GM12801 (cell line): ENCODE data around the gene SYT15.

ENCODE experiments used
- CTCF ChIP-seq: IDR thresholded peaks from one replicate; pipeline ENCODE4 v1.5.1; 2011; ENCODE audit warnings: control low read depth; ENCODE audit not compliant: insufficient read length; ENCODE audit errors: extremely low read depth

SYT15 gene

GRCh38 chr10:46538717-46539426 is 40.1 kb upstream of the SYT15 start:
- no peak for TF ChIP-seq CTCF

- no peak for TF ChIP-seq CTCF
These were observed 39.1 kb upstream of the SYT15 start for GRCh38 chr10:46539596-46540411.

- TF ChIP-seq CTCF = no peak
These were observed 38.4 kb upstream of the SYT15 start for GRCh38 chr10:46540412-46541016.

- TF ChIP-seq CTCF = no peak
These were observed 37.8 kb upstream of the SYT15 start for GRCh38 chr10:46541017-46541661.

GRCh38 chr10:46541735-46542566 is 37.0 kb upstream of the SYT15 start:
- TF ChIP-seq CTCF = no peak

- TF ChIP-seq CTCF = no peak
These were observed 36.1 kb upstream of the SYT15 start for GRCh38 chr10:46542567-46543465.
